HG03520 (cell line): ENCODE measurements around the gene PNPO.
"Not testable (repeated sequence)": the region's sequence is repeated elsewhere in the genome, so short reads cannot be mapped to it uniquely, and the experiment has no call there.

Source experiments
- ATAC-seq: cut with Tn5 transposase; IDR thresholded peaks from one replicate; pipeline ENCODE4 v1.9.1; 2021; ENCODE audit warnings: mild to moderate bottlenecking, moderate library complexity; ENCODE audit not compliant: unreplicated experiment

Gene PNPO

GRCh38 chr17:47970725-47971499 lies 29.5 kb downstream of the PNPO start, which contains the start of gene CDK5RAP3:
TSS of gene CDK5RAP3 (plus strand) at chr17:47971113. CDS start at chr17:47971147, 34 bp downstream.
- ATAC-seq: peak; percentile 94

- ATAC-seq: no peak
These were observed 32.2 kb downstream of the PNPO start for GRCh38 chr17:47973541-47973940.

GRCh38 chr17:47975189-47975822 lies 33.9 kb downstream of the PNPO start:
- no peak for ATAC-seq

GRCh38 chr17:47975823-47976205 lies 34.4 kb downstream of the PNPO start:
- no peak for ATAC-seq

- ATAC-seq: no peak
These were observed 37.0 kb downstream of the PNPO start for GRCh38 chr17:47978324-47978723.

- no peak for ATAC-seq
These were observed 39.2 kb downstream of the PNPO start for GRCh38 chr17:47980541-47980940.

GRCh38 chr17:47981462-47981861 lies 40.1 kb downstream of the PNPO start:
- ATAC-seq: no peak

- ATAC-seq: no peak
These were observed 40.8 kb downstream of the PNPO start for GRCh38 chr17:47982091-47982617.

GRCh38 chr17:47982645-47983390 lies 41.4 kb downstream of the PNPO start:
- ATAC-seq: no peak

GRCh38 chr17:47983492-47984223 lies 42.3 kb downstream of the PNPO start:
- ATAC-seq: no peak

- no peak for ATAC-seq
These were observed 45.1 kb downstream of the PNPO start for GRCh38 chr17:47986520-47986919.

- ATAC-seq: no peak
These were observed 46.0 kb downstream of the PNPO start for GRCh38 chr17:47987240-47987835.

- not testable (repeated sequence) for ATAC-seq
These were observed 47.1 kb downstream of the PNPO start for GRCh38 chr17:47988445-47988844.

- no peak for ATAC-seq
These were observed 47.8 kb downstream of the PNPO start for GRCh38 chr17:47989159-47989558.

GRCh38 chr17:47989700-47990099 lies 48.3 kb downstream of the PNPO start:
- no peak for ATAC-seq

- no peak for ATAC-seq
These were observed 49.8 kb downstream of the PNPO start for GRCh38 chr17:47990962-47991731.

GRCh38 chr17:47992216-47992615 lies 50.8 kb downstream of the PNPO start:
- ATAC-seq: no peak

GRCh38 chr17:47993031-47993564 lies 51.7 kb downstream of the PNPO start:
- ATAC-seq: no peak

- no peak for ATAC-seq
These were observed 52.6 kb downstream of the PNPO start for GRCh38 chr17:47993964-47994363.
